HL-60/S4 treated with retinoic acid at 250 ng/mL for 4 days and 3 days (cell line): ENCODE measurements around the gene EXOC3L2.
"Not testable (repeated sequence)": the region's sequence is repeated elsewhere in the genome, so short reads cannot be mapped to it uniquely, and the experiment has no call there.

Experiments used
- in situ Hi-C: fragments of 300-500 bp; cut with MboI; formaldehyde crosslinking; loops from 2 replicates; pipeline ENCODE4 v1.7.0; 2022; ENCODE audit warnings: low sequenced_read_pairs

The EXOC3L2 gene

GRCh38 chr19:45256836-45257235, 11.6 kb upstream of the EXOC3L2 start:
- in situ Hi-C loops = no loop called here

DNA sequence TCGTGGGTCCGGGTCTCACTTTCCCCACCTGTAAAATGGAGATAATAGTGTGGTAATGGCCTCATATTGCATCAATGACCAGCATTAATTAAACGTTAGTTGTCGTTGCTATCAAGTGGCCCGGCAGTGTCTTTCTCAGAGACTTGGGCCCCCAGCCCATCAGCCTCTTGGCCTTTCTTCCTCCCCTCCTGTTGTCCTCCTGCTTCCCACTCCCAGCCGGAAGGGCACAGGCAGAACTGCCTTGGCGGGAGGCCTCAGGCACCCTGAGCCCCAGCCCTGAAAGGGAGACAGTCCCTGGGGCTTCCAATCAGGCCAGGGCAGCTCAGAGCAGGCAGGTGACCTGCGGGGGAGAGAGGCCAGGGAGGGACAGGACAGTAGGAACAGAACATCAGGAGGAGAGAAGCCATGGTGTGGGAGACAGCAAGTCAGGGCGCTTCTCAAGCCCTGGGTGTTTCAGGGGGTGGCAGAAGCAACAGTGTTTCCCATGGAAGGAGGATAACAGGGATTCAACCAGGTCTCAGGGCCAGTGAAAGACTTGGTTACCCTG, 10.5 kb upstream of the EXOC3L2 start:
- in situ Hi-C loops = no loop called here

GRCh38 chr19:45254044-45254531, 8.9 kb upstream of the EXOC3L2 start:
- in situ Hi-C loops = no loop called here

- in situ Hi-C loops = no loop called here
Observed at GRCh38 chr19:45253396-45254027, 8.3 kb upstream of the EXOC3L2 start.

DNA sequence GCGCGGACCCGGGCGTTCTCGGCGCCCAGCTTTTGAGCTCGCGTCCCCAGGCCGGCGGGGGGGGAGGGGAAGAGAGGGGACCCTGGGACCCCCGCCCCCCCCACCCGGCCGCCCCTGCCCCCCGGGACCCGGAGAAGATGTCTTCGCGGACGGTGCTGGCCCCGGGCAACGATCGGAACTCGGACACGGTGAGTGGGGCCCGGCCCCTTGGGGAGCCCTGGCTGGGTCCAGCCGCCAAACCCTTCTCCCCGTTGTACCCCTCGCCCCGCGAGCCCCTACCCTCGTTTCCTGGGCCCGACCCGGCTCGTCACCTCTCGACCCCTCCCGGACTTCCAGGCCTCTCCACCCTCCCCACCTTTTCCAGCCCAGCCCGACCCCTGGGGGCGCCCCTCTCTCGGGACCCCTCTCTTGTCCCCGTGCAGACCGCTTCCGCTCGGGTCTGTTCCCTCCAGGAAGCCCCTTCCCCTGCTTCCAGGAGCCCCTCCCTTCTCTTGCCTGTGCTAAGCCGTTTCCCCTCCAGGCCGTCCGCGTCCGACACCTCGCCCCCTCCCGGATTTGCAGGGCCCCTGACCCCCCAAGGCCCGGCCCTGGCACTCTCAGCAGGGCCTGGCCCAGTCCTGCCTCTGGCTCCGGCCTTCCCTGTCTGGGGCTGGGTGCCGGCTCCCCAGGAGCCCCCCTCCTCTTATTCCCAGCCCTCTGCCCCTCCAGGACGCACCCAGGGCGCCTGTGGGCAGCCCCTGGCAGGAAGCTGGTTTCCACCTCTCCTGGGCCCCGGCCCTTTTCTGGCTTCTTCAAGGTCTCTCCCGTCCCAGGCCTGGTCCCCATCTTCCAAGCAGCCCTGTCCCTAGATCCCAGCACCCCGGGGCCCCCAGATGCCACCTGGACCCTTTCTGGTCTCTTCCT, 6.5 kb upstream of the EXOC3L2 start:
- in situ Hi-C loops = no loop called here

GRCh38 chr19:45250832-45251451, 5.7 kb upstream of the EXOC3L2 start, which contains the start of gene MARK4:
Gene MARK4, plus strand, starts transcription at chr19:45251271. Its CDS starts 318 bp downstream, at chr19:45251589.
- in situ Hi-C loops = no loop called here

DNA sequence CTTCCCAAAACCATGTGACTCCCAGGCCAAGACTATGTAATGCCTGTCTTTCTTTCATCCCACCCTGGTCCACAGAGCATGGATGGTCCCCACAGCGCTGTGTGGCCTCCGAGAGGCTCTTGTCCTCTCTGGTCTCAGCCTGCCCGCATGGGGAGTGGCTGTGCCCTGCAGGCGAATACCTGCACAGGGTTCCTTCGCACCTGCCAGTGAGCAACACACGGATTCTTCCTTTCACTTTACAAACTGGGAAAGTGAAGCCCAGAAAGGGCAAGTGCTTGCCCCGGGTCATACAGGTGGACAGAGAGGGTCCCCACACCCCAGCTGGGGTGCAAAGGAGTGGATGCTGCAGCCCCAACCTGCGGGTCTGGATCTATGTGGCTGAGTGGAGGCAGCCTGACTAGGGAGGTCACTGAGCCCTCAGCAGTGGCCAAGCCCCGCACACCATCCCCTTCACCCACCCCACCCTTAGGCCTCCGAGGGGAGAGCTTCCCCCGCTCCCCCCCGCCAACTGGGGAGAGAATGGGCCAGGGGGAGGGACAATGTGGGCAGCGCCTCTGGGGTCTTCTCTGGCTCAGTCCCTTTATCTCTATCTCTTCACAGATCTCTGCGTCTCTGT, 5.1 kb upstream of the EXOC3L2 start:
- in situ Hi-C loops = no loop called here

DNA sequence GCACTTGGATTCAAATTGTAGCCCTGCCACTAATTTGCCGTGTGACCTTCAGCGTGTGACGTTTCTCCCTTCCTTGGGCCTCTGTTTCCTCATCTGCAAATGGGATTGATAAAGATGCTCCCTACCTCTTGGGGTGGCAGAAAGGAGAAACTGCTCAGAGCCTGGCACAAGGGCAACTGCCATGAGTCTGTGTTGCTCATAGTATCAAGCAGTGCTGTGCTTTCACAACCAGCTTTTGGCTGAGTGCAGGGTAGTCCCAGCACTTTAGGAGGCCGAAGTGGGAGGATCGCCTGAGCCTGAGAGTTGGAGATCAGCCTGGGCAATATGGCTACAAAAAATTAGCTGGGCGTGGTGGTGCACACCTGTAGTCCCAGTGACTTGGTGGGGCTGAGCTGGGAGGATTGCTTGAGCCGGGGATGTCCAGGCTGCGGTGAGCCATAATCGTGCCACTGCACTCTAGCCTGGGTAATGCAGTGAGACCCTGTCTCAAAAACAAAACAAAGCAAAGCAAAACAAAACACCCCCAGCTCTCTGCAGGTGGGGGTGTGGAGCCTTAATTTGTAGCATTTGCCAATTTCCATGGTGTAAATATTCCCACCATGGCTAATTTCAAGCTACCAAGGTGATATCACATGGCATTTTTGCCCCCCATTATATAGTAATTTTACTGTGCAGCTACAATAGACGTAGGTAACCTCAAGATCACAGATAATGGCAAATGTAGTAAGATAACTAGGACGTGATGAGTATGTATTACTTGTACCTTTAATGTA, 4.2 kb upstream of the EXOC3L2 start:
- in situ Hi-C loops = no loop called here

DNA sequence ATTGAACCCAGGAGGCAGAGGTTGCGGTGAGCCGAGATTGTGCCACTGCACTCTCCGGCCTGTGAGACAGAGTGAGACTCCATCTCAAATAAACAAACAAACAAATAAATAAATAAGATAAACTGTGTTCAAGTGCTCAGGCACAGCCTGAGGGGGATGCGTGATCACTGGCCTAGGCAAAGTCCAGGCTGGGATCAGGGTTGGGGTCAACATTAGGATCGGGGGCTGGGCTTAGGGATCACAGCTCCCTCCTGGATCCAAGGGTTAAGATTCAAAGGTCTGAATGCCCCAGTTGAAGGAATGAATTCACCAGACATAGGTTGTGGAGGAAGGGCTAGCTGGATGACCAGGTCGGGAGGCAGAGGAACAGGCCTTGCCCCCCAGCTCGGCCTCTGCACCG, 1.9 kb upstream of the EXOC3L2 start:
- in situ Hi-C loops = no loop called here

DNA sequence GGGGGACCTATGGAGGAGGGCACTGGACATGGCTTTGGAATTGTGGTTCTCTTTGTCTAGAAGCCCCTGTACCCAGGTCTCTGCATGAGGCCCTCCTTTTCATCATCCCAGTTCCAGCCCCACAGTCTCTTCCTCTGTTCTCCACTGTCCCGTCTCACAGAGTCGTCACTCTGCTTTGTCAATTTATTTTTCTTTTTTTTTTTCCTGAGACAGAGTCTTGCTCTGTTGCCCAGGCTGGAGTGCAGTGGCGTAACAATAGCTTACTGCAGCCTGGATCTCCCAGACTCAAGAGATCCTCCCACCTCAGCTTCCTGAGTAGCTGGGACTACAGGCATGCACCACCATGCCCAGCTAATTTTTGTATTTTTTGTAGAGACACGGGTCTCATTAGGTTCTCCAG, 619 bp upstream of the EXOC3L2 start:
- in situ Hi-C loops = no loop called here

DNA sequence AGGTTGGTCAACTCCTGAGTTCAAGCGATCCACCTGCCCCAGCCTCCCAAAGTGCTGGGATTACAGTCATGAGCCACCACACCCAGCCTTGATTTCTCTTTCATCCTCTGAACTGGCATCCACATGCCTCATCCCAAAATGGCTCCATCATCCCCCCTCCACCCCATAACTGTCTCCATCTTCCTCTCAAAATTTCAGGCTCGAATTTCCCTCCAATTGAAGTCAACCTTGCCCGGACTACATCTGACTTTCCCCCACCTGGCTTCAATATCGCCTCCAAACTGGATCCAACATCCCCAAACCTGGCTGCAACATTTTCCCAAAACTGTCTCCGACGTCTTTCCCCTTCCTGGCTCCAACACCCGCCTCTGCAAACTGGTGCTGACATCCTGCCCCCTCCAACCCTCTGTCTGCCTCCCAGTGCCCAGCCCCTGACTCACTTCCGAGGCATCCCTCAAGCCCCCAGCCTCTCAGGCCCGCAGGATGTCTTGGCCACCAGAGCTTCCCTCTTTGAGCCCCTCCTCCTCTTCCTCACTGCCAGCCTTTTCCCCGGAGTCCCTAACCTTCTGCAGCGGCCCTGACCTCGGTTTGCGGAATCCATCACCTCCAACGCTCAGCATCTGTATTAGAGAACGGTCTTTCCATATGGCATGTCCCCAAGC, 943 bp downstream of the EXOC3L2 start:
- in situ Hi-C loops = no loop called here

GRCh38 chr19:45243144-45243732, 2.0 kb downstream of the EXOC3L2 start:
- in situ Hi-C loops = no loop called here

DNA sequence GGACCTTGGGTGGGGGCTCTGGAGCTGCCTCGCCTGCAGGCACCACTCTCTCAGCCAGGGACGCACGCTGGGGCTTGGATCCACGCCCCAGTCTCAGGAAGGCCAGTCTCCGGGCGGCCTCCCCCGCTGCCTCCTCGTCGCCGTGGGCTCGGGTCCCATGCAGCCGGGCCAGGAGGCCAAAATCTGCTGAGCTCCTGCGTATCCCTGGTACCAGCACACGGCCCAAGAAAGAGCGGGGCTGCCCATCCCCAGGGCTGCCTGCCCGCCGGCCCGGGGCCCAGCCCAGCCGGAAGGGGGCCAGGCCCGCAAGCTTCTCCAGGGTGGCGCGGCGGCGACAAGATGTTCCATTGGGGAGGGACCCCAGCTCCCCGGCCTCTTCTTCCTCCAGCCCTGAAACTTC, 6.7 kb downstream of the EXOC3L2 start:
- in situ Hi-C loops = no loop called here

DNA sequence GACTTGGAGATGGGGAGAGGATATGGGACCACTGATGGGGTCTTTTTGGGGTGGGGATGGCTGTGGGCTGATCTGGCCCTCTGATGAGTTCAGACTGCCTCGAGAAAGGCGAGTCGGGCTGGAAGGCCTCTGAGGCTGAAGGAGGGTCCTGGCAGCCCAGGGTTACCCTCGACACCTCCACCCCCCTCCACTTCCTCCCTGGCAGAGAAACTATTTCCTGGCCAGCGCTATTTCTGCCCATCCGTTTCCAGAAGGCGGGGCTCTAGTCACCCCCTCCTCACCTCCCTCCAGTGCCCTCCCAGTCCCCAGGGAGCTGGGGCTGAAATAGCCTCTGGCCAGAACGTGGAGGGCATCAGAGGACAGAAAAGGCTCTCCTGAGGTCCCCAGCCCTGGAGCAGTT, 9.7 kb downstream of the EXOC3L2 start:
- in situ Hi-C loops = no loop called here

- in situ Hi-C loops = no loop called here
Observed at GRCh38 chr19:45234089-45234869, 10.9 kb downstream of the EXOC3L2 start.

DNA sequence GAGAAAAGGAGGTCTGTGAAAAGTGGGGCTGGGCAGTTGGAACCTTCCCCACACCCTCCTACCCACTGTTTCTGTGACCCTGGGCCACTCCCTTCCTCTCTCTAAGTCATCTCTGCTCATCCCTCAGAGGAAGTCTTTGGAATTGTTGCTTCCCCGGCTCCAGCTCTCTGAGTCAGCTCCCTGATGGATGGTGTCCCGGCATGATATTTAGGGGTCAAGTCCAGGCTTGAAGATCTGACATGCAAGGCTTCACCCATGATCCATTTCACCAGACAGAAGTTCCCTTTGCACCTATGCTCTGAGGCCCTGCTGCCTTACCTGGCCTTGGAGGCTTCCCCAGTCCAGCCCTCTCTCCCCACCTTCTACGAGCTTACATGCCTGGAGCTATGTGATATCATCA, 13.3 kb downstream of the EXOC3L2 start:
- in situ Hi-C loops = no loop called here

DNA sequence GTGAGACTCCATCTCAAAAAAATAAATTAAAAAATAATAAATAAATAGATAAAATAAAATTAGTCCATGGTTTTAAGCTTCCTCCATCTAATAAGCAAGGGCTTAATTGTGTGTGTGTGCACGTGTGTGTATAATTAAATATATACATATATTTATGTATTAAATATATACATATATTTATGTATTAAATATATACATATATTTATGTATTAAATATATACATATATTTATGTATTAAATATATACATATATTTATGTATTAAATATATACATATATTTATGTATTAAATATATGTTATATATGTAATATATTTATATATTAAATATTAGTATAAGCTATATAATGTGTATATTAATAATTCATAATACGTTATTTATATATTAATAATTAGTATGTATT, 16.2 kb downstream of the EXOC3L2 start:
- in situ Hi-C loops = not testable (repeated sequence)

- in situ Hi-C loops = no loop called here
Observed at GRCh38 chr19:45224645-45225044, 20.6 kb downstream of the EXOC3L2 start.

GRCh38 chr19:45223879-45224278, 21.3 kb downstream of the EXOC3L2 start:
- in situ Hi-C loops = no loop called here
